ENCODE data around the gene PTH2.

PTH2 gene

GRCh38 chr19:49409441-49410029 is 13.7 kb downstream of the PTH2 start:
- DNase-seq, result peak; percentile 47

- DNase-seq, result no peak
Measured at GRCh38 chr19:49408816-49409440, 14.3 kb downstream of the PTH2 start.

GRCh38 chr19:49407482-49408015 is 15.7 kb downstream of the PTH2 start:
- no peak for DNase-seq

- DNase-seq, result no peak
Measured at GRCh38 chr19:49407079-49407478, 16.2 kb downstream of the PTH2 start.

GRCh38 chr19:49403404-49404187 is 19.6 kb downstream of the PTH2 start:
- DNase-seq, result no peak

- DNase-seq, result no peak
Measured at GRCh38 chr19:49400029-49400428, 23.2 kb downstream of the PTH2 start.

GRCh38 chr19:49398931-49399330 is 24.3 kb downstream of the PTH2 start:
- DNase-seq, result no peak

- DNase-seq, result no peak
Measured at GRCh38 chr19:49398001-49398615, 25.1 kb downstream of the PTH2 start.

GRCh38 chr19:49396738-49397505 is 26.3 kb downstream of the PTH2 start:
- no peak for DNase-seq

GRCh38 chr19:49395581-49396407 is 27.4 kb downstream of the PTH2 start:
- no peak for DNase-seq

GRCh38 chr19:49393881-49394280 is 29.4 kb downstream of the PTH2 start:
- no peak for DNase-seq

GRCh38 chr19:49391581-49392399 is 31.5 kb downstream of the PTH2 start:
- DNase-seq, result peak; percentile 84

GRCh38 chr19:49390929-49391359 is 32.3 kb downstream of the PTH2 start:
- no peak for DNase-seq

GRCh38 chr19:49390131-49390928 is 32.9 kb downstream of the PTH2 start:
- no peak for DNase-seq

- no peak for DNase-seq
Measured at GRCh38 chr19:49389406-49389805, 33.8 kb downstream of the PTH2 start.

GRCh38 chr19:49387936-49388372 is 35.3 kb downstream of the PTH2 start, which contains the start of gene KASH5:
KASH5 (plus strand) TSS chr19:49388249; CDS start chr19:49390884, 2,635 bp downstream.
- peak; percentile 92 for DNase-seq

GRCh38 chr19:49383599-49383998 is 39.6 kb downstream of the PTH2 start:
- DNase-seq, result no peak

- DNase-seq, result no peak
Measured at GRCh38 chr19:49382639-49383038, 40.6 kb downstream of the PTH2 start.

GRCh38 chr19:49380391-49380790 is 42.9 kb downstream of the PTH2 start:
- no peak for DNase-seq

- no peak for DNase-seq
Measured at GRCh38 chr19:49378512-49378911, 44.7 kb downstream of the PTH2 start.
